22Rv1 (cell line): ENCODE measurements around the gene RAB20.

Experiments
- H3K27ac ChIP-seq: fragments of 450-650 bp; 2 replicates; pipeline ENCODE4 v1.5.1; 2017
- CTCF ChIP-seq: fragments of 450-650 bp; IDR thresholded peaks from 2 replicates; pipeline ENCODE4 v1.5.1; 2017; ENCODE audit warnings: mild to moderate bottlenecking
- ZFX ChIP-seq: fragments of 450-650 bp; IDR thresholded peaks from 2 replicates; pipeline ENCODE4 v1.6.1; 2017; ENCODE audit warnings: antibody characterized with exemption, borderline replicate concordance

RAB20 gene

DNA sequence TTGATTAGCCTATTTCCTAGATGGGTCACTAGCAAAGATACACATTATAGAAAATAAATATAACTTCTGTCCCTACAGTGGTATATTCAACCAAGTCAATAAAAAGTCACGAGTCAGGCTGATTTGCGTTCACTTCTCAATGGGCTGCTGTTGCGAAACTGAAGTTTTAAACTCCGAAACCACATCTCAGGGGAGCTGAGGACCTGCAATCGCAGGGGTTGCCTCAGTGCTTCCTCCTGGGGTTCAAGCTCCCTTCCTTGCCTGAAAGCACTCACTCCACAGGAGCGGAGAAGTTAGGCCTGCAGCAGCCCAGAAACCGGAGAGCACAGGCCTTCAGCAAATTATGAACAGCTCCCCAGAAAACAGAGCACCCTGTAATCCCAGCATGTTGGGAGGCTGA is 39.6 kb downstream of the RAB20 start:
- no peak for TF ChIP-seq CTCF
- no peak for TF ChIP-seq ZFX
- no peak overlapping the region for H3K27ac ChIP-seq

DNA sequence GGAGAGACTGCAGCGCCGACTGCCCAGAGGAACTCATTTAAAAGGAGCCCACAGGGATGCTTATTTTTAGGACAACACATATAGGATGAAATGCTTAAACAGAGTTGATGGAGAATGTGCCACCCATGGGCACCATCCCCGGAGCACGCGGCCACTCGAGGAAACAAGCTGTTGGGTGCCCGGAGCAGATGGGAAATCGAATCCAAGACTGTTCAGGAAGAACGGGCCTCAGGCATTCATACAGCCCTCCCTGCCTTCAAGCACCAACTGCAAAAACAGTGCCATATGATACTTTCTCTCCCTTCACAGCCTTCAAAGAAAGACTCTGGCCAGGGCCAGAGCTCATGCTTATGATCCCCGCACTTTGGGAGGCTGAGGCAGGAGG is 40.2 kb downstream of the RAB20 start:
- no peak overlapping the region for H3K27ac ChIP-seq
- no peak for TF ChIP-seq CTCF
- no peak for TF ChIP-seq ZFX

- H3K27ac ChIP-seq = no peak overlapping the region
These were observed 40.9 kb downstream of the RAB20 start for GRCh38 chr13:110520431-110521295.

GRCh38 chr13:110519506-110519905 is 42.0 kb downstream of the RAB20 start:
- TF ChIP-seq ZFX = no peak
- no peak for TF ChIP-seq CTCF
- no peak overlapping the region for H3K27ac ChIP-seq

More at GRCh38 chr13:110520431-110521295, 40.9 kb downstream of the RAB20 start:
- no peak for TF ChIP-seq CTCF
- no peak for TF ChIP-seq ZFX

DNA sequence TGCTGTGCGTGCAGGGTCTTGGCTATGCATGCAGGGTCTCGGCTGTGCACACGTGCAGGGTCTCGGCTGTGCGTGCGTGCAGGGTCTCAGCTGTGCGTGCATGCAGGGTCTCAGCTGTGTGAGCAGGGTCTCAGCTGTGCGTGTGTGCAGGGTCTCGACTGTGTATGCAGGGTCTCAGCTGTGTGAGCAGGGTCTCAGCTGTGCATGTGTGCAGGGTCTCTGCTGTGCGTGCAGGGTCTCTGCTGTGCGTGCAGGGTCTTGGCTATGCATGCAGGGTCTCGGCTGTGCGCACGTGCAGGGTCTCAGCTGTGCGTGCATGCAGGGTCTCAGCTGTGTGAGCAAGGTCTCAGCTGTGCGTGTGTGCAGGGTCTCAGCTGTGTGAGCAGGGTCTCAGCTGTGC is 42.5 kb downstream of the RAB20 start:
- H3K27ac ChIP-seq = no peak overlapping the region
- TF ChIP-seq CTCF (no peak), ZFX (no peak)

GRCh38 chr13:110518571-110518970 is 43.0 kb downstream of the RAB20 start:
- TF ChIP-seq CTCF (no peak), ZFX (no peak)
- no peak overlapping the region for H3K27ac ChIP-seq

DNA sequence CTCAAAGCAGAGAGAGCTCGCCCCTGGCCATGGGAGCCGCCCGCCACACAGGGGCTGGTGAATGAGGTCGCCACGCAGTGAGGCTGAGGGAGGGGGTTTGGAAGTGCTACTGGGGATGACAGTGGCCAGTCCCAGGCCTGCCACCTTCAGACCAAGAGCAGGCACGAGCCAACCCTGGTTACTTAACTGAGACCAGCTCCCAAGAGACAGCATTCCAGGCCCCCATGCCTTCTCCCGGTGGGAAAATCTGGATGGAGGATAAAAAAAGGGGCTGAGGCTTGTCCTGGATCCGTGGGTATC is 43.3 kb downstream of the RAB20 start:
- no peak overlapping the region for H3K27ac ChIP-seq
- TF ChIP-seq ZFX = no peak
- TF ChIP-seq CTCF = no peak
